Thymus (tissue), 11 donors: Measurements from ENCODE around the gene SLC30A3. TPM values are rescaled to one million over a fixed set of nuclear protein-coding genes. Genes with fewer than 3 reads are reported as not detected.

Source experiments
- DNase-seq, 9 donors: peaks; one replicate each; pipeline ENCODE4 v3.0.0-alpha.2; 2013; ENCODE audit warnings: low spot score in 9 of 9, low read depth in 6 of 9, missing footprints in 1 of 9
- H3K27ac ChIP-seq, 2 donors: one replicate each; pipeline ENCODE4 v1.5.1; 2013; ENCODE audit warnings: control low read depth in 1 of 2, low read depth in 1 of 2, low read length in 1 of 2, mild to moderate bottlenecking in 1 of 2, moderate library complexity in 1 of 2
- H3K27me3 ChIP-seq, 2 donors: one replicate each; pipeline ENCODE4 v1.5.1; 2013; ENCODE audit warnings: low read length in 1 of 2; ENCODE audit not compliant: control insufficient read depth in 2 of 2, insufficient read depth in 1 of 2
- H3K36me3 ChIP-seq, 2 donors: one replicate each; pipeline ENCODE4 v1.5.1; 2013; ENCODE audit warnings: low read length in 1 of 2, mild to moderate bottlenecking in 1 of 2, moderate library complexity in 1 of 2; ENCODE audit not compliant: control insufficient read depth in 2 of 2, insufficient read depth in 2 of 2
- H3K4me1 ChIP-seq, 2 donors: one replicate each; pipeline ENCODE4 v1.5.1; 2013; ENCODE audit warnings: low read length in 2 of 2; ENCODE audit not compliant: control insufficient read depth in 2 of 2, insufficient read depth in 2 of 2
- H3K4me3 ChIP-seq, 2 donors: one replicate each; pipeline ENCODE4 v1.5.1; 2013; ENCODE audit warnings: low read length in 2 of 2, control low read depth in 1 of 2, mild to moderate bottlenecking in 1 of 2
- H3K9me3 ChIP-seq, 2 donors: one replicate each; pipeline ENCODE4 v1.5.1; 2013; ENCODE audit warnings: low read length in 1 of 2, mild to moderate bottlenecking in 1 of 2; ENCODE audit not compliant: control insufficient read depth in 2 of 2, insufficient read depth in 1 of 2
- WGBS: extraction: QIAGEN DNeasy Blood & Tissue Kit; methylation state at CpG from one replicate; pipeline ENCODE4 v1.1.7; 2013; 5-methylcytosine and 5-hydroxymethylcytosine counted together
- polyA plus RNA-seq: library from polyadenylated mRNA; stranded (reverse); fragments of 200-250 nt; gene quantifications from one replicate; pipeline ENCODE4 v1.2.3, GENCODE V29; 2013
- total RNA-seq: library from RNA; stranded (reverse); fragments of 120-200 nt; gene quantifications from one replicate; pipeline ENCODE4 v1.2.4, GENCODE V29; 2013
- donor health status: healthy.

SLC30A3 gene
- total and polyA plus RNA-seq, 2 donors: 0.05 to 0.18 TPM

GRCh38 chr2:27255660-27256059, 7.2 kb downstream of the SLC30A3 start:
- no peak overlapping the region for H3K27ac ChIP-seq
- H3K36me3 ChIP-seq: no peaks in the 10 kb centered on the region
- 86% methylated on average over 1 of the region's 1 CpG for WGBS
- H3K27me3 ChIP-seq: peaks cover 15 to 80% of the 10 kb centered on the region in 2 donors
- H3K4me3 ChIP-seq: no peak overlapping the region
- DNase-seq: no peak
- no peaks in the 10 kb centered on the region for H3K4me1 ChIP-seq
- H3K9me3 ChIP-seq: no peaks in the 10 kb centered on the region

GRCh38 chr2:27255187-27255586, 7.7 kb downstream of the SLC30A3 start:
- Histone ChIP-seq H3K36me3 (no peaks in the 10 kb centered on the region), H3K4me3 (no peak overlapping the region), H3K27ac (no peak overlapping the region), H3K4me1 (peaks cover 0 to 2% of the 10 kb centered on the region in 2 donors), H3K9me3 (no peaks in the 10 kb centered on the region), H3K27me3 (peaks cover 10 to 80% of the 10 kb centered on the region in 2 donors)
- WGBS: 80% methylated on average over 13 of the region's 13 CpGs
- DNase-seq: no peak

DNA sequence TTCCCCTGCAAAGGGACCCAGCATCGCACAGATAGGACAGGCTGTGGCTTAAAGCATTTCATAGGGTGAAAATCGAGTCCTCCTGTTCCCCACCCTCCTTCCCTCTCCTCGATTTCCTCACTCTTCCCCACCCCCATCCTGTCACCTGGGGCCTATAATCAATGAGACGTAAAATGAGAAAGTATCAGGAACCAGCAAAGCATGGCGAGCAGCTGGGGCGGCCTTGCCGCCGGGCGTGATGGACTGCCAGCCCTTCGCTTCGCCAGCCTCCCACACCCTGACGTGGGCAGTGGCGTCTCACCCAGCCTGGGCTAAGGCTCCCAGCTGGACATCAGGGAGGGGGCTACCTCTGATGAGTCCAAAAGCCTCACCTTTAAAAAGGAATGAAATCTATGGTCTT, 11.1 kb downstream of the SLC30A3 start:
- peaks cover 0 to 6% of the 10 kb centered on the region in 2 donors for H3K4me1 ChIP-seq
- no peak overlapping the region for H3K27ac ChIP-seq
- H3K27me3 ChIP-seq: peaks cover 2 to 59% of the 10 kb centered on the region in 2 donors
- H3K36me3 ChIP-seq: no peaks in the 10 kb centered on the region
- no peaks in the 10 kb centered on the region for H3K9me3 ChIP-seq
- DNase-seq: no peak
- WGBS: 91% methylated on average over 13 of the region's 13 CpGs
- no peak overlapping the region for H3K4me3 ChIP-seq

- H3K27ac ChIP-seq: no peak overlapping the region
- H3K9me3 ChIP-seq: no peaks in the 10 kb centered on the region
- H3K27me3 ChIP-seq: peaks cover 0 to 49% of the 10 kb centered on the region in 2 donors
- peaks cover 0 to 6% of the 10 kb centered on the region in 2 donors for H3K4me1 ChIP-seq
- no peaks in the 10 kb centered on the region for H3K36me3 ChIP-seq
- WGBS: 81% methylated on average over 13 of the region's 13 CpGs
- no peak overlapping the region for H3K4me3 ChIP-seq
- DNase-seq: no peak
Observed at GRCh38 chr2:27250652-27251379, 12.0 kb downstream of the SLC30A3 start.

DNA sequence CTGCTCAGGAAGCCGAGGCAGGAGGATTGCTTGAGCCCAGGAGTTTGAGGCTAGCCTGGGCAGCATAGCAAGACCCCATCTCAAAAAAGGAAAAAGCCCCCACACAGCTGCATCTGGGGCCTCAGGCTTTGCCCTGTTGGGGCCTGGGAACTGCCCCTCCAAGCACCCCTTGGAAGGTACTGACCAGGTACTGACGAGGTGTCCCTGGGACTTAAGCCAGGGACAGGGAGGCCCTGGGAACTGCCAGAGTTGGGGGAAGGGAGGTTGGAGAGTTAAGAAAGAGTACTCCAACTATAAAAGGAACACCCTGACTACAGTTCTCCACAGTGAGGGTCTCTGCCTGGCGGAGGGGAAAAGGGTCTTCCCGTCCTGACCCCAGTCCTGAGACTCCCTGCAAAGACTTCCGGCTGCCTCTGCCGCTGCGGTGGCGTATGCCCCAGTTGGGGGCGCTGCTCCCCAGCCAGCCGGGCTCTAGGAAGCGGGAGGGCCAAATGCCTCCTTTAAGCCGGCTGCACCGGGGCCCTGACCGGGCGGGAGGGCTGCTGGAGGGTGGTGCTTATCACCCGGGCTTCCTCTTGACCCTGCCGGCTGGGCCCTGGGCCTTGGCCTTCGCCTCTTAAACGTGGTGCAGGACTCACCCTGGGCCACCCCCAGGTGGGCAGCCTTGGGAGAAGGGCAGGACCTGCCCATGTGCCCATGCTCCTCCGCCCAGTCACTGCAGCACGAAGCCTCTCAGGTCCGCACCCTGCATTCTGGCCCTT, 12.8 kb downstream of the SLC30A3 start:
- Histone ChIP-seq H3K4me1 (peaks cover 0 to 6% of the 10 kb centered on the region in 2 donors), H3K27ac (no peak overlapping the region), H3K36me3 (peaks cover 0 to under 1% of the 10 kb centered on the region in 2 donors), H3K9me3 (no peaks in the 10 kb centered on the region), H3K4me3 (no peak overlapping the region), H3K27me3 (peaks cover 0 to 46% of the 10 kb centered on the region in 2 donors)
- peak in 2 of 9 donors; percentile 33 to 42 for DNase-seq
- 32% methylated on average over 22 of the region's 22 CpGs for WGBS

DNA sequence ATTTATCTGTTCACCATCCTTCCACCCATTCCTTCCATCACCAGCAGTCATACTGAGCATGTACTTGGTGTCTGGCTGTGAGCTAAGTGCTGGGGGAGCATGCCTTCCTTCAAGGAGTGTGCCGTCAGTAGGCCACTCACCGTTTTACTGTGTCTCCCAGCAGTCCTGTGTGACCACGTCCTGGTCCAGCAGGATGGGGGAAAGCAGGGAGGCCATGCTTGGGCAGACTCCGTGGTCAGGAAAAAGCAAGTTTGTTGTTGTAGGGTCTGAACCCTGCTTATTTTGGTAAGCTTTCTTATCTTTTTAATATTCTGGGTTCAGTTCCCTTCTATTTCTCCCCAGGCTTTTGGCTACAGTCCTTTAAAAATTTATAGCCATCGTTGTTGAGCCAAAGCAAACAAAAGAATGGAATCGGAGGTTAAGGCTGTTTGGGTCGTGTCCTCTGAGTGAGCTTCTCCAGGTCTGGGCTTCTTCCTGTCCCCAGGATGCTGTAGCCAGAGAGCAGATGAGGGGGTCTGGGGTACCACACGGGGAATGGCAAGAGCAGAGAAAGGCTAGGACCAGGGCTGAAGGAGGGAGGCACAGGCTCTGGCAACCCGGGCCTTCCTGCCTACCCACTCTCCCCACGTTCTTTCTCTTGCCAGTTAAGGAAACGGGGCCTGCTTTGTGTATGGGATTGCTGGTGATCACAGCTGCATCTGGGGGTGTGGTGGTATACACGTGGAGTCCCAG, 13.5 kb downstream of the SLC30A3 start:
- no peaks in the 10 kb centered on the region for H3K9me3 ChIP-seq
- H3K27ac ChIP-seq: no peak overlapping the region
- peaks cover 0 to 39% of the 10 kb centered on the region in 2 donors for H3K27me3 ChIP-seq
- peaks cover 0 to 6% of the 10 kb centered on the region in 2 donors for H3K4me1 ChIP-seq
- no peak for DNase-seq
- 77% methylated on average over 12 of the region's 12 CpGs for WGBS
- no peak overlapping the region for H3K4me3 ChIP-seq
- H3K36me3 ChIP-seq: peaks cover 2 to 6% of the 10 kb centered on the region in 2 donors

GRCh38 chr2:27247893-27248292, 15.0 kb downstream of the SLC30A3 start:
- Histone ChIP-seq H3K36me3 (peaks cover 17 to 20% of the 10 kb centered on the region in 2 donors), H3K4me3 (no peak overlapping the region), H3K4me1 (peaks cover 0 to 6% of the 10 kb centered on the region in 2 donors), H3K9me3 (no peaks in the 10 kb centered on the region), H3K27ac (no peak overlapping the region), H3K27me3 (peaks cover 0 to 29% of the 10 kb centered on the region in 2 donors)
- no peak for DNase-seq
- WGBS: 85% methylated on average over 4 of the region's 4 CpGs

GRCh38 chr2:27245626-27246025, 17.2 kb downstream of the SLC30A3 start:
- DNase-seq: no peak

More at GRCh38 chr2:27245626-27246025, 17.2 kb downstream of the SLC30A3 start:
- no peak overlapping the region for H3K4me3 ChIP-seq
- WGBS: 97% methylated on average over 4 of the region's 4 CpGs
- peaks cover 0 to 6% of the 10 kb centered on the region in 2 donors for H3K4me1 ChIP-seq
- H3K36me3 ChIP-seq: peaks cover 37 to 43% of the 10 kb centered on the region in 2 donors
- no peak overlapping the region for H3K27ac ChIP-seq
- H3K9me3 ChIP-seq: no peaks in the 10 kb centered on the region
- peaks cover 0 to 16% of the 10 kb centered on the region in 2 donors for H3K27me3 ChIP-seq
